HCT116 (cell line): ENCODE measurements around the gene SEMA4A.

Source experiments
- CEBPB ChIP-seq: IDR thresholded peaks from 2 replicates; pipeline ENCODE4 v1.6.1; 2012; ENCODE audit warnings: low read depth
- EZH2 ChIP-seq: fragments of 200-600 bp; sonication (generic); IDR thresholded peaks from 2 replicates; pipeline ENCODE4 v1.6.1; 2017; ENCODE audit warnings: antibody characterized with exemption, mixed run types
- JUND ChIP-seq: IDR thresholded peaks from 2 replicates; pipeline ENCODE4 v1.6.1; 2012
- POLR2A ChIP-seq: IDR thresholded peaks from 2 replicates; pipeline ENCODE4 v1.7.0; 2011; ENCODE audit warnings: borderline replicate concordance; ENCODE audit not compliant: insufficient read depth, insufficient read length; ENCODE audit errors: extremely low read depth
- RAD21 ChIP-seq: IDR thresholded peaks from 2 replicates; pipeline ENCODE4 v1.6.1; 2012; ENCODE audit warnings: low read depth, mild to moderate bottlenecking
- ZFX ChIP-seq: fragments of 450-650 bp; IDR thresholded peaks from 2 replicates; pipeline ENCODE4 v1.6.1; 2017
- ZNF274 ChIP-seq: fragments of 200-500 bp; sonication (Bioruptor generic); IDR thresholded peaks from 2 replicates; pipeline ENCODE4 v1.6.1; 2014; ENCODE audit warnings: mild to moderate bottlenecking, low read depth, low read length, inconsistent platforms
- TF ChIP-seq, protein P1 (sequence below), 3 experiments: fragments of 200-600 bp in 1 of 3; sonication (generic) in 1 of 3; IDR thresholded peaks in 2 of 3; conservative IDR thresholded peaks in 1 of 3; 2 replicates each; pipeline ENCODE4 v1.5.1; 2012 to 2017; ENCODE audit warnings: low read depth in 2 of 3, low read length in 2 of 3, antibody characterized with exemption in 1 of 3, borderline replicate concordance in 1 of 3, control low read depth in 1 of 3, mild to moderate bottlenecking in 1 of 3, mixed read lengths in 1 of 3, mixed run types in 1 of 3, moderate library complexity in 1 of 3; ENCODE audit not compliant: insufficient read depth in 1 of 3
- TF ChIP-seq, protein P2 (sequence below): IDR thresholded peaks from 2 replicates; pipeline ENCODE4 v1.6.1; 2011; ENCODE audit warnings: mild to moderate bottlenecking, low read length, moderate library complexity; ENCODE audit not compliant: insufficient replicate concordance; ENCODE audit errors: extremely low read depth

DNA sequence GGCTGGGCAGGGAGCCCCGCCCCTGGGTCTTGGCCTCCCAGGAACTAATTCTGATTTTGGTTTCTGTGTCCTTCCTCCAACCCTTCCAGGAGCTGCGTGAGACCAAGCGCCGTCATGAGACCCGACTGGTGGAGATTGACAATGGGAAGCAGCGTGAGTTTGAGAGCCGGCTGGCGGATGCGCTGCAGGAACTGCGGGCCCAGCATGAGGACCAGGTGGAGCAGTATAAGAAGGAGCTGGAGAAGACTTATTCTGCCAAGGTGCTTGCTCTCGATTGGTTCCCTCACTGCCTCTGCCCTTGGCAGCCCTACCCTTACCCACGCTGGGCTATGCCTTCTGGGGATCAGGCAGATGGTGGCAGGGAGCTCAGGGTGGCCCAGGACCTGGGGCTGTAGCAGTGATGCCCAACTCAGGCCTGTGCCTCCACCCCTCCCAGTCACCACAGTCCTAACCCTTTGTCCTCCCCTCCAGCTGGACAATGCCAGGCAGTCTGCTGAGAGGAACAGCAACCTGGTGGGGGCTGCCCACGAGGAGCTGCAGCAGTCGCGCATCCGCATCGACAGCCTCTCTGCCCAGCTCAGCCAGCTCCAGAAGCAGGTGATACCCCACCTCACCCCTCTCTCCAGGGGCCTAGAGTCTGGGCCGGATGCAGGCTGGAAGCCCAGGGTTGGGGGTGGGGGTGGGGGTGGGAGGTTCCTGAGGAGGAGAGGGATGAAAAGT is 18.5 kb upstream of the SEMA4A start:
- TF ChIP-seq ZFX (no peak), POLR2A (no peak), ZNF274 (no peak), CEBPB (no peak), JUND (no peak), RAD21 (no peak), EZH2 (no peak)
- TF ChIP-seq, protein P1, sequence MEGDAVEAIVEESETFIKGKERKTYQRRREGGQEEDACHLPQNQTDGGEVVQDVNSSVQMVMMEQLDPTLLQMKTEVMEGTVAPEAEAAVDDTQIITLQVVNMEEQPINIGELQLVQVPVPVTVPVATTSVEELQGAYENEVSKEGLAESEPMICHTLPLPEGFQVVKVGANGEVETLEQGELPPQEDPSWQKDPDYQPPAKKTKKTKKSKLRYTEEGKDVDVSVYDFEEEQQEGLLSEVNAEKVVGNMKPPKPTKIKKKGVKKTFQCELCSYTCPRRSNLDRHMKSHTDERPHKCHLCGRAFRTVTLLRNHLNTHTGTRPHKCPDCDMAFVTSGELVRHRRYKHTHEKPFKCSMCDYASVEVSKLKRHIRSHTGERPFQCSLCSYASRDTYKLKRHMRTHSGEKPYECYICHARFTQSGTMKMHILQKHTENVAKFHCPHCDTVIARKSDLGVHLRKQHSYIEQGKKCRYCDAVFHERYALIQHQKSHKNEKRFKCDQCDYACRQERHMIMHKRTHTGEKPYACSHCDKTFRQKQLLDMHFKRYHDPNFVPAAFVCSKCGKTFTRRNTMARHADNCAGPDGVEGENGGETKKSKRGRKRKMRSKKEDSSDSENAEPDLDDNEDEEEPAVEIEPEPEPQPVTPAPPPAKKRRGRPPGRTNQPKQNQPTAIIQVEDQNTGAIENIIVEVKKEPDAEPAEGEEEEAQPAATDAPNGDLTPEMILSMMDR (IDR thresholded peaks at IDR 0.05 in 2 of 3, conservative IDR thresholded peaks at IDR 0.05 in 1 of 3; ENCODE audit: borderline replicate concordance in 1 of 3, insufficient read depth in 1 of 3, low read depth in 2 of 3, low read length in 2 of 3), result no peak
- TF ChIP-seq, protein P2, sequence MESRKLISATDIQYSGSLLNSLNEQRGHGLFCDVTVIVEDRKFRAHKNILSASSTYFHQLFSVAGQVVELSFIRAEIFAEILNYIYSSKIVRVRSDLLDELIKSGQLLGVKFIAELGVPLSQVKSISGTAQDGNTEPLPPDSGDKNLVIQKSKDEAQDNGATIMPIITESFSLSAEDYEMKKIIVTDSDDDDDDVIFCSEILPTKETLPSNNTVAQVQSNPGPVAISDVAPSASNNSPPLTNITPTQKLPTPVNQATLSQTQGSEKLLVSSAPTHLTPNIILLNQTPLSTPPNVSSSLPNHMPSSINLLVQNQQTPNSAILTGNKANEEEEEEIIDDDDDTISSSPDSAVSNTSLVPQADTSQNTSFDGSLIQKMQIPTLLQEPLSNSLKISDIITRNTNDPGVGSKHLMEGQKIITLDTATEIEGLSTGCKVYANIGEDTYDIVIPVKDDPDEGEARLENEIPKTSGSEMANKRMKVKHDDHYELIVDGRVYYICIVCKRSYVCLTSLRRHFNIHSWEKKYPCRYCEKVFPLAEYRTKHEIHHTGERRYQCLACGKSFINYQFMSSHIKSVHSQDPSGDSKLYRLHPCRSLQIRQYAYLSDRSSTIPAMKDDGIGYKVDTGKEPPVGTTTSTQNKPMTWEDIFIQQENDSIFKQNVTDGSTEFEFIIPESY, result no peak
